WTC11 (cell line): ENCODE results near the gene COMMD8.

Source experiments
- ESRRA ChIP-seq: sonication (generic); formaldehyde crosslinking; IDR thresholded peaks from 2 replicates; pipeline ENCODE4 v1.8.1; 2022; ENCODE audit warnings: mild to moderate bottlenecking, missing genetic modification reagents, borderline replicate concordance
- HMGA2 ChIP-seq: fragments of 250-450 bp; sonication (Bioruptor Pico); IDR thresholded peaks from 2 replicates; pipeline ENCODE4 v1.4.0; 2021; ENCODE audit warnings: mild to moderate bottlenecking, moderate library complexity
- NR3C1 ChIP-seq: sonication (generic); formaldehyde crosslinking; conservative IDR thresholded peaks from 2 replicates; pipeline ENCODE4 v1.8.1; 2023; ENCODE audit warnings: low read depth, mild to moderate bottlenecking, missing genetic modification reagents
- TF ChIP-seq, protein P1 (sequence below): fragments of 200-600 bp; IDR thresholded peaks from 2 replicates; pipeline ENCODE4 v1.8.0; 2022; ENCODE audit warnings: antibody characterized with exemption

DNA sequence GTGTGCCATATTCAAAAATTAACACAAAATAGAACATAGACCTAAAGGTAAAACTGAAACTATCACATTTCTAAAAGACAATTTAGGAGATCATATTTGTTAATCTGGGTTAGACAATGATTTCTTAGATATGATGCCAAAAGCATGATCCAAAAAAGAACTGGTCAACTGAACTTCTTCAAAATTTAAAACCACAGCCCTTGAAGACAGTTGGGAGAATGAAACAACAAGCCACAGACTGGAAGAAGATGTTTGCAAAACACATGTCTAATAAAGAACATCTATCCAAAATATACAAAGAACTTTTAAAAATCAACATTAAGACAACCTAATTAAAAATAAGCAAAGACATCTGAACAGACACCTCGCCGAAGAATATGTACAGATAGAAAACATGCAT lies 19.5 kb downstream of the COMMD8 start:
- TF ChIP-seq, protein P1, sequence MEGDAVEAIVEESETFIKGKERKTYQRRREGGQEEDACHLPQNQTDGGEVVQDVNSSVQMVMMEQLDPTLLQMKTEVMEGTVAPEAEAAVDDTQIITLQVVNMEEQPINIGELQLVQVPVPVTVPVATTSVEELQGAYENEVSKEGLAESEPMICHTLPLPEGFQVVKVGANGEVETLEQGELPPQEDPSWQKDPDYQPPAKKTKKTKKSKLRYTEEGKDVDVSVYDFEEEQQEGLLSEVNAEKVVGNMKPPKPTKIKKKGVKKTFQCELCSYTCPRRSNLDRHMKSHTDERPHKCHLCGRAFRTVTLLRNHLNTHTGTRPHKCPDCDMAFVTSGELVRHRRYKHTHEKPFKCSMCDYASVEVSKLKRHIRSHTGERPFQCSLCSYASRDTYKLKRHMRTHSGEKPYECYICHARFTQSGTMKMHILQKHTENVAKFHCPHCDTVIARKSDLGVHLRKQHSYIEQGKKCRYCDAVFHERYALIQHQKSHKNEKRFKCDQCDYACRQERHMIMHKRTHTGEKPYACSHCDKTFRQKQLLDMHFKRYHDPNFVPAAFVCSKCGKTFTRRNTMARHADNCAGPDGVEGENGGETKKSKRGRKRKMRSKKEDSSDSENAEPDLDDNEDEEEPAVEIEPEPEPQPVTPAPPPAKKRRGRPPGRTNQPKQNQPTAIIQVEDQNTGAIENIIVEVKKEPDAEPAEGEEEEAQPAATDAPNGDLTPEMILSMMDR: no peak
- TF ChIP-seq NR3C1 (CRISPR knock-in tag) (no peak), ESRRA (no peak), HMGA2 (no peak)
